Smooth muscle cell of the brain vasculature (primary cell): Measurements from ENCODE around the gene SRPK3.
"Not testable (repeated sequence)": the region's sequence is repeated elsewhere in the genome, so short reads cannot be mapped to it uniquely, and the experiment has no call there.

Experiments
- DNase-seq: peaks from one replicate; pipeline ENCODE4 v3.0.0-alpha.2; 2012; ENCODE audit warnings: low read depth, low spot score

Gene SRPK3

DNA sequence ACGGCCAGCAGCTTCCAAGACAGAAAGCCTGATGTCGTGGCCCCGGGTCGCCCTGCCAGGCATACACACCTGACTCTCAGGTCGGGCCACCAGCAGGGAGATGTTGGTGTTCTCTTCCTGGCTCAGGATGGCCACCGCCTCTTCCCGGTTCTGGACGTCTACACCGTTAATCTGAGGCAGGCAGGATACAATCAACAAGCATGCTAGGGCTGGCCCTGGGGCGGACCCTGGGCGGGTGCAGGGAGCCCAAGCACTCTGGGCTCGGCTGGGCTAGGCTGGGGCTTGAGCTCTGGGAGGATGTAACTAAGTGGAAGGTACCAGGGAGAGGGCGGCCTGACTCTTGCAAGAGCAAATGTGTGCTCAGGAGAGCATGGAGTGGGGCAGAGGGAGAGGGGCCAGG lies 24.6 kb downstream of the SRPK3 start:
- no peak for DNase-seq

DNA sequence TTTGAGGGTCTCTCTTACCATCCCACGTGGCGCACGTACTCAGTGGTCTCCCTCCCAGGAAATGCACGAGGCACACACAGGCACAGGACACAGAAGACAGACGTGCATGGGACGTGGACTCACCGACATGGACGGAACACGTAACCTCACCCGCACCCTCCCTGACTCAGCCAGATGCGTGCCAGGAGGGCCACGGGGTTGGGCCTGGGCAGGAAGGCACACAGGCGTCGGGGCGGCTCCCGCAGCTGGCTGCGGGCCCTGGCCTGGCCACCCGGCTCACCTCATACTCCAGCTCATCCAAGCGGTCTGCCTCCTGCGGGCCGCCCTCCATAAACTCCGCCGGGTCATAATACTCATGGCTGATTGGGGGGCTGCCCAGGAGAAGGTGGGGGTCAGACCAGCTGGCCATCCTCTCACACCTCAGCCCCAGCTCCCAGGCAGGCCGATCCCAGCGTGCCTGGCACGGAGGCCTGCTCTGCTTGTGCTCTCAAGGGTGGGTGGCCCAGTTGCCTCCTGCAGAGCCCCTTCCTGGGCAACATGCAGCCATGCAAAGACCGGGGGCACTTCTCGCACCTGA lies 26.2 kb downstream of the SRPK3 start:
- DNase-seq, result no peak

DNA sequence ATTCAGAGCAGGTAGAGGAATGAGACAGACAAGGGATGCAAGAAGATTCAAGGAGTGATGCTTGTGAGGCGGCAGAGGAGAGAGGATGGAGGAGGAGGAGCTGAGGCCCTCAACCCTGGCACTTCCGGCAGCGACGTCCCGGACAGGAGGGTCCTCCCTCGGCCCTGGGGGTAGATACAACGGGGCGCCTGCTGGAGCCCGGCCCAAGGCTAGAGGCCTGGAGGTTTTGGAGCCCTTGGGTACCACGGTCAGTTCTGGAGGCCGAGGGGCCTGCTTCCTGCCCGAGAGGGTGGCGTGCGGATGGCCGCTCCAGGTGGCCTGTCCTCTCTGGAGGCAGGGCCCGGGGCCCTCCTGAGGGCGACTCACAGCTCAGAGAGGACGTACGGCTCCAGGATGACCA lies 27.1 kb downstream of the SRPK3 start:
- DNase-seq, result no peak

GRCh38 chrX:153812220-153812619 lies 31.4 kb downstream of the SRPK3 start:
- no peak for DNase-seq

DNA sequence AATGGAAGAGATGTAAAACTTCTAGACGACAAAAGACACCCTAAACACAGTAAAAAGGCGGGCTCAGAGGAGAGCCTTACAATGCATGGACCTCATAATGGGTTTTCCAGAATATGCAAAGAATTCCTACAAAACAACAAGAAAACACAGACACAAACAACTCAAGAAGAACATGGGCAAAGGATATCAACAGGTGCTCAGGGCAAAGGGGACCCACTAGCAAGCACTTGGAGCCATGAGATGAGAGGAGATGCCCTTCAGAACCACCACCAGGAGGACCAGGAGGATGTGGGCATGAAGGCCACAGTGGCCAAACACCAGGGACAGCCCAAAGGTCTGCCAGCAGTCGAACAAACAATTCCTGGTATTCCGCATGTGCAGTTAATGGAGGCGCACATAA lies 32.3 kb downstream of the SRPK3 start:
- no peak for DNase-seq

DNA sequence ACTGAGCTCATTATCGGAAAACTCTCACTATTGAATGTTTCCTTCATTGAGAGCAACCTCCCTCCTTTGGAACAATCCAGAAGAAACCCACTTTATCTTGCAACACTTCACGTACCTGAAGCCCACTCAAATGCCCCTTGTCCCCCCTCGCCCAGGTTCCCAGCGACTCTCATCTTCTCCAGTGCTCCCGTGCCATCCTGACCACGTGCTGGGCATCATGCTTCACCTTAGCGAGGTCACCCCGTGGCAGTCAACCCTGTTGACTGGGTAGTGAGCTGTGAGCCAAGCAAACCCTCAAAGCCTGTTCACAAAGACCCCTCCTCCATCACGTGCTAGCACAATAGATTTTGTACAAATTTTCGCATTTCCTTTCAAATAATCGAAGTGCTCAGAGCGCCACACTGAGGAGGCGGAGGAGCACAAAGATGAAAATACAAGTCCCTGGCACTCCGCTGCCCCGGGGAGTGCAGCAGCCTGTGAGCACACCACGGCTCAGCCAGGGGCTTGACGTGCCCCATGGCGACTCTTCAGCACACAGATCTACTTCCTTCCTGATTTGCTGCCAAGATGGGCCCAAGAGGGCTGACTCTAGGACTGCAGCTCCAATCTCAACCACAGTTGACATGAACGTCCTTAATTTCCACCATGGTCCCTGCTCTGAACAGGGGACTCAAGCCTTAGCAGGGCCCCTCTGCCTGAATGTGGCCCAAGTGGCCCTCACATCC lies 33.9 kb downstream of the SRPK3 start:
- DNase-seq, result no peak

DNA sequence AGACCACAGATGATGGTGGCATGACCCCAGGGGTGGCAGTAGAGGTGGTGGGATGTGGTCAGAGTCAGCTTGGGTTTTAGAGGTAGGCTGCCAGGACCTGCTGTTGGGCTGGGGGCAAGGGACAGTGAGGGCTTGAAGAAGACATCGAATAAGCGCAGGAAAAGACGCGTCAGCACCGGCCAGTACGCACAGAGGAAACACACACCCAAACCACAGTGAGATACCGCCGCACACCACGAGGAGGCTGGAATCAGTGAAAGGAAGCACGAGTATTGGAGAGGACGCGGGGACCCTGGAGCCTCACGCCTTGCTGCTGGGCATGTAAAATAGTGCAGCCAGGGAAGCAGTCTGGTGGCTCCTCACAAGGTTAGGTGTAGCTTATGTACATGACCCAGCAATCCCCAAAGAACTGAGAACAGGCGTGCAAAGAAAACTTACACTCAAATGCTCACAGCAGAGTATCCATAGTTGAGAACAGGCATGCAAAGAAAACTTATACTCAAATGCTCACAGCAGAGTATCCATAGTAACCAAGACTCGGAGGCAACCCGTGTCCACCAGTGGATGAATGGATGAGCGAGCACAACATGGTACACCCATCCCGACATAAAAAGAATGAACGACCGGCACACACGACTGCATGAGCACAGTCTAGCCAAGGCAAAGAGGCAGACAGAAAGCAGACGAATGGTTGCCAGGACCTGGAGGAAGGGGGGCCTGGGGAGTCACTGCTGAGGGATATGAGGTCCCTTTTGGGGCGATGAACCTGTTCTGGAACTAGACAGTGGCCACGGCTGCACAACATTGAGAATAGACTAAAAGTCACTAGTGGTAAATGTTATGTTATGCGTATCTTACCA lies 36.2 kb downstream of the SRPK3 start:
- no peak for DNase-seq

GRCh38 chrX:153818064-153818463 lies 37.2 kb downstream of the SRPK3 start:
- not testable (repeated sequence) for DNase-seq

DNA sequence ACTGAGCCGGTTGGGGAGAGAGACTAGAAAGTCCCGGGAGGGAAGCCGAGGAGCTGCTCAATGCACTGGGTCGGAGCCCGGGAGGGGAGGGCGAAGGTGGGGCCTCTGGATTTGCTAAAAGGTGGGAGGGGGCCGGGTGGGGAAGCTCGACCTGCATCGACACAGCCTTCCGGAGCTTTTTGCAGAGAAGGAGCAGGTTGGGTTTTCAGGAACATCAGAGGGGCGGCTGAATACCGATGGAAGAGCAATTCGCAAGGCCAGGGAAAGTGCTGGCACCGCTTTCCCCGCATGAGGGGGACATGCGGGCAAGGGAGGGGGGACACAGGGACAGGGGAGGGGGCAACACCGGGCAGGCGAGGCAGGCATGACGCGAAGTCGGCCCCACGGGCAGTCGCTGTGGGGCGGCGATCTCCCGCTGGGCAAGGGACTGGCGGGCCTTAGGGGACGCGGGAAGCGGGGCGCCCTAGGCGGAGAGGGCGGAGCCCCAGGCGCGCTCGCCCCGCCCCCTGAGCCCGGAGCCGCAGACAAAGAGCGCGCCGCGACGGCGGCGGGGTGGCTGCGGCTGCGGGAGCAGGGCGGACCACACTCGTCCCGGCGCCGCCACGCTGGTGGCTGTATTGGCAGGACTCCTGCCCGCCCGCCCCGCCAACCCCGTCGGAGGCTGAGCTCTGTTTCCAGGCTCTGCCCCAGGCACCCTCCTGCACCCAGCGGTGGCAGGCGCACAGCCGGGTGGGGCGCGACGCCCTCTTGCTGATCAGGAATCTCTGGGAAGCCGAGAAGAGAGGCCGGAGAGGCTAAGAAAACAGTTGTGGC lies 37.9 kb downstream of the SRPK3 start:
- DNase-seq, result no peak

DNA sequence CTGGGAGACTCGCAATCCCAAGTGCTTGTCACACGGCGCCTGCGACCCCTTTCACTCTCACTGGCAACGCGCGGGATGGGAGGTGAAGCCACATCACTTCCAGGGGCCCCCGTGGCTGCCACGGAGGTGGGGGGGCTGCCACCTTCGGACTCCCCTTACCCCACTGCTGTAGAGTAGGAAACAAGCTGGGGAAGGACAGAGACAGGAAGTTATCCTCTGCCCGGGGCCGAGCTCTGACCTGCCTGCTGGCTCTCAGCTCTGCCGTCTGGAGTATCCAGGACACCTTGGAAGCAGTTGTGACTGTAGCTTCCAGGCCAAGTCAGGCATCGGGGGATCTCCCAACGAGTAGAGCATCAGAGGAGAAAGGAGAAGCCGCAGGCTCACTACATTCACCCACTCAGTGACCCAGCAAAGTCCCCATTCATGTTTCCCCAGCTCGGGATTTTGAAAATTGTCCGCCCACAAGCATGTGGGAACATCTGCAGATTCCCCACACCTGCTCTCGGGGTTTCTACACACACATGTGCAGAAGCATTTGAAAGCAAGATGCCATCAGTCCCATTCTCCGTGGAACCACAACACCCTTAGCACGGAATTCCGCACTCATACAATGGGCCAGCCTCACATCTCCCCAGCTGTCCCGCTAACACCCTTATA lies 38.7 kb downstream of the SRPK3 start:
- no peak for DNase-seq

GRCh38 chrX:153820601-153821000 lies 39.8 kb downstream of the SRPK3 start:
- DNase-seq, result no peak

GRCh38 chrX:153821066-153821465 lies 40.2 kb downstream of the SRPK3 start:
- DNase-seq, result no peak

- no peak for DNase-seq
These were observed 43.5 kb downstream of the SRPK3 start for GRCh38 chrX:153824348-153824747.

DNA sequence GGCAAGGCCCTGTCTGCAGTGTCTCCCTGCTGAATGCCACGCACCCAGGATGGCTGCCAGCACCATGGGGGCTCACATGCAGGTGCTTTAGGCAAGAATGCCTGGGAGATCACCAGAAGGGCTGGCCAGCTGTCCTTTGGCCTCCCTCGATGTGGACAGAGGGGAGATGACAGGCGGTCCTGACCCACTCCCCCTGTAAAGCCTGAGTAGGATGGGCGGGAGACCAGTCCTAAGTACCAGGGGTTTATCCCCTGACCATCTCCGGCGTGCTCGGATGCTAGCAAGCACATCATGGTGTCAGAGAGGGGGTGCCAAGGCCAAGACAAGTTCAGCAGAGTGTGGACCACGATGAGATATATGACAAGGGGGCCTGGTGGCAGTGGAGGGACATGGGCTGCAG lies 44.2 kb downstream of the SRPK3 start:
- no peak for DNase-seq

DNA sequence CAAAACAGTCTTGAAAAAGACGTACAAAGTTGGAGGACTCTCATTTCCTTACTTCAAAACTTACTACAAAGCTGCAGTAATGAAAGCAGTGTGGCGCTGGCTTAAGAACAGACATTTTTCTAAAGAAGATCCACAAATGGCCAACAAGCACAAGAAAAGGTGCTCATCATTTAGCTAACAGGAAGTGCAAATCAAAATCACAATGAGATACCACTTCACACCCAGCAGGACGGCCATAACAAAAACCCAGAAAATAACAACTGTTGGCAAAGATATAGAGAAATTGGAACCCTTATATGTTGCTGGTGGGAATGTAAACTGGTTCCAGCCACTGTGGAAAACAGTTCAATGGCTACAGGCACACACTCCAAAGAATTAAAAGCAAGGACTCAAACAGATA lies 46.2 kb downstream of the SRPK3 start:
- DNase-seq, result no peak

- no peak for DNase-seq
These were observed 47.1 kb downstream of the SRPK3 start for GRCh38 chrX:153827903-153828302.

DNA sequence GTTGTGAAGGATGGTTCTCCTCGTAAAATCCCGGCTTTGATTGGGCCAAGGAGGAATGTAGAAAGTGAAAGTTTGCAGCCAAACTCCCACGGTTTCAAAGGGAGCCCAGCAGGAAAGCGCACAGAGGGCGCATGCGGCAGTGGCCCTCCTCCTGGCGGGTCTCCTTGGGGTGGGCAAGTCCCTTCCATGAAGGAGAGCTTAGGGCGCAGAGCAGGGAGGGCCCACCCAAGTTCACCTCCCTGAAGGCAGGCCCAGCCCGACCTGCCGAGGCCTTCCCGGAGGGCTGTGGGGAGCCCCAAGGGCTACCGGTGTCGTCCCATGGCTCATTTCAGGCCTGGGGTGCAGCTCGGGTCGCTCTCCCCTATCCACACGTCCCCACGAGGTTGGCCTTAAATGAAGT lies 47.5 kb downstream of the SRPK3 start:
- DNase-seq, result no peak

- no peak for DNase-seq
These were observed 48.1 kb downstream of the SRPK3 start for GRCh38 chrX:153828723-153829548.

GRCh38 chrX:153829549-153829798 lies 48.6 kb downstream of the SRPK3 start:
- DNase-seq, result no peak

- no peak for DNase-seq
These were observed 49.2 kb downstream of the SRPK3 start, which contains the start of gene PDZD4 for GRCh38 chrX:153829799-153830639. PDZD4 (minus strand) TSS chrX:153830544; CDS start chrX:153830298, 246 bp downstream.
